KMS-11 (cell line): ENCODE data around the gene GNB1.

Experiments
- H2AFZ ChIP-seq: fragments of 200-600 bp; sonication (generic); 2 replicates; pipeline ENCODE4 v1.6.1; 2016; ENCODE audit warnings: antibody characterized with exemption, mixed run types, low read depth
- H3K27ac ChIP-seq: fragments of 200-600 bp; sonication (generic); 2 replicates; pipeline ENCODE4 v1.6.1; 2016; ENCODE audit warnings: mild to moderate bottlenecking, mixed run types
- H3K27me3 ChIP-seq: fragments of 200-600 bp; sonication (generic); 2 replicates; pipeline ENCODE4 v1.6.1; 2017; ENCODE audit warnings: mild to moderate bottlenecking, low read depth, mixed run types, moderate library complexity; ENCODE audit not compliant: insufficient read depth
- H3K36me3 ChIP-seq: fragments of 200-600 bp; sonication (generic); 2 replicates; pipeline ENCODE4 v1.6.1; 2017; ENCODE audit warnings: mild to moderate bottlenecking, mixed run types; ENCODE audit not compliant: insufficient read depth
- H3K4me1 ChIP-seq: fragments of 200-600 bp; sonication (generic); 2 replicates; pipeline ENCODE4 v1.6.1; 2016; ENCODE audit warnings: mild to moderate bottlenecking, low read depth, mixed run types; ENCODE audit not compliant: poor library complexity, severe bottlenecking
- H3K4me2 ChIP-seq: fragments of 200-600 bp; sonication (generic); 2 replicates; pipeline ENCODE4 v1.7.0; 2016; ENCODE audit warnings: mild to moderate bottlenecking, mixed run types
- H3K4me3 ChIP-seq: fragments of 200-600 bp; sonication (generic); IDR thresholded peaks from 2 replicates; pipeline ENCODE4 v1.6.1; 2017; ENCODE audit warnings: low read depth, low read length, mixed read lengths; ENCODE audit not compliant: insufficient read depth
- H3K79me2 ChIP-seq: fragments of 200-600 bp; sonication (generic); 2 replicates; pipeline ENCODE4 v1.6.1; 2016; ENCODE audit warnings: low read depth, mixed run types; ENCODE audit not compliant: insufficient read depth
- H3K9ac ChIP-seq: fragments of 200-600 bp; sonication (generic); 2 replicates; pipeline ENCODE4 v1.6.1; 2016; ENCODE audit warnings: mild to moderate bottlenecking, mixed run types
- H4K20me1 ChIP-seq: fragments of 200-600 bp; sonication (generic); 2 replicates; pipeline ENCODE4 v1.6.1; 2016; ENCODE audit warnings: mild to moderate bottlenecking, mixed run types; ENCODE audit not compliant: insufficient read depth
- TF ChIP-seq, protein P1 (sequence below): fragments of 200-600 bp; sonication (generic); conservative IDR thresholded peaks from 2 replicates; pipeline ENCODE4 v1.6.1; 2017; ENCODE audit warnings: low read depth, mild to moderate bottlenecking, antibody characterized with exemption, low read length, moderate library complexity, mixed read lengths

GNB1 gene

DNA sequence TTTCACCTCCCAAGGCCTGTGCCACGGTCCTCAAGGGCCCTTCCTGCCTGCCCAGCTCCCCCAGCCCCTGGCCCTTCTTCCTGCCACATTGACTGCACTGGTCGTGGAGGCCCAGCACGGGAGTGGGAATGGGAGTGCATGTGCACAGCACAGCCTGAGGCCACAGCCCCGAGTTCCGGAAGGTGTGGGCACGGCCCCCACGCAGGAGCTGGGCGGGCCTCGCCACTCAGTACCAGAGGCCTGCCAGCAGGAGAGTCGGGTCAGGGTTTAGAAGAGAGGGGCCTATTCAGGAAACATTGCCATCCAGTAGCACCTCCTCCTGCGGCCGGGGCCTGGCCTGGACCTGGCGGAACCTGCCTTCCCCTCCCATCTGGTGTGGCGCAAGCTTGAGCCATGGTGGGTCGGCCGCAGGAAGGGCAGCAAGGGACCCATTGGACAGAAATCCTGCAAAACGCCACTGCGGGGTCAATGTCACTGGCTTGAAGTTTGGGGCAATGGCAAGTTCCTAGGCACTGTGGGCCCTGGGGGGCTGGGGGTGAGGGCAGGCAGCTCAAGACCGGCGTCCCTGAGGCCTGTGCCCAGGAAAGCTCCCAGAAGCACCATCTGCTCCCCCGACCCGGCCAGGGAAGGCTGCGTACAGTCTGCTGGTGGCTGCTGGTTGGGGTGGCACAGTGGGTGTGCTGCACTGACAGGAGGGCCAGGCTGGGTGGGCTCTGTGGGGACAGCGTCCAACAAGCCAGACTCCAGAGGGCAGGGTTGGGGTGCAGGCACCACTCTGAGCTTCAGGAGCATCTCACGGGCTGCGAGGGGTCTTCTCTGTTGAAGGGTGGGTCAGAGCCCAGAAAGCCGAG is 29.9 kb upstream of the GNB1 start:
- Histone ChIP-seq H3K4me3 (no peak overlapping the region), H3K79me2 (no peaks in the 10 kb centered on the region), H3K9ac (no peak overlapping the region), H3K27me3 (peaks cover 37% of the 10 kb centered on the region), H4K20me1 (no peaks in the 10 kb centered on the region), H2AFZ (no peak overlapping the region), H3K36me3 (no peaks in the 10 kb centered on the region), H3K4me2 (no peak overlapping the region), H3K4me1 (peaks cover 6% of the 10 kb centered on the region), H3K27ac (no peak overlapping the region)
- TF ChIP-seq, protein P1, sequence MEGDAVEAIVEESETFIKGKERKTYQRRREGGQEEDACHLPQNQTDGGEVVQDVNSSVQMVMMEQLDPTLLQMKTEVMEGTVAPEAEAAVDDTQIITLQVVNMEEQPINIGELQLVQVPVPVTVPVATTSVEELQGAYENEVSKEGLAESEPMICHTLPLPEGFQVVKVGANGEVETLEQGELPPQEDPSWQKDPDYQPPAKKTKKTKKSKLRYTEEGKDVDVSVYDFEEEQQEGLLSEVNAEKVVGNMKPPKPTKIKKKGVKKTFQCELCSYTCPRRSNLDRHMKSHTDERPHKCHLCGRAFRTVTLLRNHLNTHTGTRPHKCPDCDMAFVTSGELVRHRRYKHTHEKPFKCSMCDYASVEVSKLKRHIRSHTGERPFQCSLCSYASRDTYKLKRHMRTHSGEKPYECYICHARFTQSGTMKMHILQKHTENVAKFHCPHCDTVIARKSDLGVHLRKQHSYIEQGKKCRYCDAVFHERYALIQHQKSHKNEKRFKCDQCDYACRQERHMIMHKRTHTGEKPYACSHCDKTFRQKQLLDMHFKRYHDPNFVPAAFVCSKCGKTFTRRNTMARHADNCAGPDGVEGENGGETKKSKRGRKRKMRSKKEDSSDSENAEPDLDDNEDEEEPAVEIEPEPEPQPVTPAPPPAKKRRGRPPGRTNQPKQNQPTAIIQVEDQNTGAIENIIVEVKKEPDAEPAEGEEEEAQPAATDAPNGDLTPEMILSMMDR = no peak

- H3K27me3 ChIP-seq = peaks cover 33% of the 10 kb centered on the region
- H2AFZ ChIP-seq = peak overlapping the region; percentile 60; the same call in 1 of the 2 replicates
- H3K4me2 ChIP-seq = no peak overlapping the region; the same call in 1 of the 2 replicates
- no peak overlapping the region for H3K9ac ChIP-seq
- TF ChIP-seq, protein P1 = no peak
- H3K36me3 ChIP-seq = no peaks in the 10 kb centered on the region
- H4K20me1 ChIP-seq = no peaks in the 10 kb centered on the region
- H3K79me2 ChIP-seq = no peaks in the 10 kb centered on the region
- H3K4me3 ChIP-seq = no peak overlapping the region
- H3K4me1 ChIP-seq = peaks cover 6% of the 10 kb centered on the region
- no peak overlapping the region for H3K27ac ChIP-seq
Observed at GRCh38 chr1:1920057-1920607, 29.2 kb upstream of the GNB1 start.

DNA sequence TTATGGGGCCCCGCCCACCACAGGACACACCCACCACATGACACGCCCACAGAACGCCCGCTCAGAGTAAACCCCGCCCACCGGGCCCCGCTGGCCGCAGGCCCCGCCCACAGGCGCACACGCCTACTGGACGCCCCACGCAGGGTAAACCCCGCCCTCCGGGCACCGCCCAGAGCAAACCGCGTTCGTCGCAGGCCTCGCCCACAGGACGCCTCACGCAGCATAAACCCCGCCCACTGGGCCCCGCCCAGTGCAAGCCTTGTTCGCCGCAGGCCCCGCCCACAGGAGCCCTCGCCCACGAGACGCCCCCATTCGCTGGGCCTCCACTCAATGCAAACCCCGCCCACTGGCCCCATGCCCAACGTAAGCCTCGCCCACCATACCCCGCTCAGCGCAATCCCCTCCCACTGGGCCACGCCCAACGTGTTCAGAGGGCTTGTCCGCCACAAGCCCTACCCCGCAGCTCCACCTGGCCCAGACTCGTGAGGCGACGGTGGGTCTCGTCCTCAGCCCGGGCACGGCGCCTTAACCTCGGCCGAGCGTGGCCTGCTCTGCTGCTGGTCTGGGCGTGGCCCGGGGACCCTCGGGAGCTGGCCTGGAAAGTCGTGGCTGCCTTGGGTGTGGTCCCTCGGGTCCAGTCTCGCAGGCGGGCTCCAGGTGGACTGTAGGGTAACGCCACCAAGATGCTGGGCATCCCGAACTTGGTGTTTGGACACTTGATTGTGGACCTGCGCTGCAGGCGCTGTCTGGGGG is 28.6 kb upstream of the GNB1 start:
- Histone ChIP-seq H3K27me3 (peaks cover 28% of the 10 kb centered on the region), H3K36me3 (no peaks in the 10 kb centered on the region), H3K27ac (no peak overlapping the region), H4K20me1 (no peaks in the 10 kb centered on the region), H3K4me1 (peaks cover 8% of the 10 kb centered on the region), H3K9ac (peak overlapping the region; percentile 65; the same call in 1 of the 2 replicates), H2AFZ (peak overlapping the region; percentile 64; the same call in 1 of the 2 replicates), H3K79me2 (no peaks in the 10 kb centered on the region), H3K4me2 (peak overlapping the region; percentile 64), H3K4me3 (peak overlapping the region; percentile 67)
- TF ChIP-seq, protein P1 = no peak

DNA sequence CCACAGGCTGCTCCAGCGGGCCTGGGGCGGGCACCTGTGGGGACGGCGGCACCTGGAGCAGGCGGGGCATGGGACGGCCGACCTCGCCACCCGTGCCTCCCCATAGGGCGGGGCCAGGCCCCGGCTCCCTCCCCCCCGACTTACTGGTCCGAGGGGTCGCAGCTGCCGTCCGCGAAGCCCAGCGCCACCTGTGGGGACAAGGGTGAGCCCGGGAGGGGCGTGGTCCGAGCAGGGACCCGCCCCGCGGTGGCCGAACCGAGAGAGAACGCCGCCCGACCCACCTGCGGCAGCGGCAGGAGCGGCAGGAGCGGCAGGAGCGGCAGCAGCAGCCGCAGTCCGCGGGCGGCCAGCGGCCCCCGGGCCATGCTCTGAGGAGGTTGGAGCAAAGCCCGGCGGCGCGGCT is 28.0 kb upstream of the GNB1 start, which contains the start of gene TMEM52:
Gene TMEM52, minus strand, starts transcription at position 379 of the 403 bp plus-strand sequence. Its CDS starts 14 bp downstream, at position 365.
- H3K27ac ChIP-seq = 0 out of 2 replicates have a peak within 1 kb of the TSS, but pooled peaks have one; percentile 32
- no peaks in the 10 kb centered on the region for H4K20me1 ChIP-seq
- peaks cover 10% of the 10 kb centered on the region for H3K4me1 ChIP-seq
- H2AFZ ChIP-seq = peak within 1 kb of the TSS; percentile 64
- TF ChIP-seq, protein P1 = no peak
- H3K27me3 ChIP-seq = peaks cover 26% of the 10 kb centered on the region
- peak within 1 kb of the TSS; percentile 67 for H3K4me3 ChIP-seq
- H3K4me2 ChIP-seq = peak within 1 kb of the TSS; percentile 64
- no peaks in the 10 kb centered on the region for H3K79me2 ChIP-seq
- peak within 1 kb of the TSS; percentile 65; the same call in 1 of the 2 replicates for H3K9ac ChIP-seq
- H3K36me3 ChIP-seq = no peaks in the 10 kb centered on the region
